ENCODE results near the gene HSPB6. TPM values are rescaled to one million over a fixed set of nuclear protein-coding genes. Genes with fewer than 3 reads are reported as not detected.
A peak's percentile ranks its signal among the peaks of the same experiment; 100 is the strongest.

The HSPB6 gene
- total RNA-seq, 3 donors from 2014 or later = 3.9 to 122 (median 22.9) TPM

- intact Hi-C loops (cut with DNase I, micrococcal nuclease) = no loop called here
- ATAC-seq (peak; percentile 37), DNase-seq (peak; percentile 56 to 82 (median 72))
- no peak for TF ChIP-seq CTCF (IDR thresholded peaks at IDR 0.05)
- no peaks in the 10 kb centered on the region for H3K36me3 ChIP-seq (ENCODE audit: low read depth)
- H3K4me3 ChIP-seq = peak overlapping the region; percentile 85
- no peaks in the 10 kb centered on the region for H3K9me3 ChIP-seq
- H3K4me1 ChIP-seq (ENCODE audit: low read depth) = peaks cover 21% of the 10 kb centered on the region
Observed at GRCh38 chr19:35715981-35716800, 40.6 kb downstream of the HSPB6 start.

- no peak for DNase-seq
- intact Hi-C loops (cut with DNase I, micrococcal nuclease) = no loop called here
- TF ChIP-seq CTCF (IDR thresholded peaks at IDR 0.05) = no peak
- H3K4me3 ChIP-seq = no peak overlapping the region
- no peaks in the 10 kb centered on the region for H3K9me3 ChIP-seq
- no peak for ATAC-seq
- peaks cover 21% of the 10 kb centered on the region for H3K4me1 ChIP-seq (ENCODE audit: low read depth)
- H3K36me3 ChIP-seq (ENCODE audit: low read depth) = no peaks in the 10 kb centered on the region
Observed at GRCh38 chr19:35715355-35715809, 41.4 kb downstream of the HSPB6 start.

GRCh38 chr19:35714601-35715354 lies 42.1 kb downstream of the HSPB6 start:
- intact Hi-C loops (cut with DNase I, micrococcal nuclease) = no loop called here
- no peak for DNase-seq
- H3K4me3 ChIP-seq = no peak overlapping the region
- peaks cover 21% of the 10 kb centered on the region for H3K4me1 ChIP-seq (ENCODE audit: low read depth)
- TF ChIP-seq CTCF (IDR thresholded peaks at IDR 0.05) = no peak
- no peaks in the 10 kb centered on the region for H3K36me3 ChIP-seq (ENCODE audit: low read depth)
- H3K9me3 ChIP-seq = no peaks in the 10 kb centered on the region
- no peak for ATAC-seq

- no peak for ATAC-seq
- TF ChIP-seq CTCF (IDR thresholded peaks at IDR 0.05) = no peak
- Histone ChIP-seq H3K36me3 (ENCODE audit: low read depth) (no peaks in the 10 kb centered on the region), H3K4me1 (ENCODE audit: low read depth) (peaks cover 15% of the 10 kb centered on the region), H3K9me3 (no peaks in the 10 kb centered on the region), H3K4me3 (no peak overlapping the region)
- intact Hi-C loops (cut with DNase I, micrococcal nuclease) = no loop called here
- no peak for DNase-seq
Observed at GRCh38 chr19:35713904-35714495, 42.8 kb downstream of the HSPB6 start.

GRCh38 chr19:35713506-35713850 lies 43.4 kb downstream of the HSPB6 start:
- Histone ChIP-seq H3K4me3 (no peak overlapping the region), H3K4me1 (ENCODE audit: low read depth) (peaks cover 11% of the 10 kb centered on the region), H3K9me3 (no peaks in the 10 kb centered on the region), H3K36me3 (ENCODE audit: low read depth) (no peaks in the 10 kb centered on the region)
- intact Hi-C loops (cut with DNase I, micrococcal nuclease) = no loop called here
- no peak for DNase-seq
- no peak for TF ChIP-seq CTCF (IDR thresholded peaks at IDR 0.05)
- no peak for ATAC-seq
